ENCODE data around the gene MRPS26. TPM values are rescaled to one million over a fixed set of nuclear protein-coding genes. Genes with fewer than 3 reads are reported as not detected.

MRPS26 gene
- polyA plus RNA-seq, 1 donor (not counting 4 experiments of a cell fraction or from before 2014, with no cell fraction given) = 29.8 TPM

- dilution Hi-C loops (cut with MboI; ENCODE audit: extremely low pct_ligation_motif_present, low sequenced_read_pairs) = no loop called here
- no peaks in the 10 kb centered on the region for H3K79me2 ChIP-seq (ENCODE audit: control insufficient read depth, insufficient read depth, low read length)
These were observed 17.9 kb upstream of the MRPS26 start for GRCh38 chr20:3027987-3028386.

GRCh38 chr20:3031524-3032147, 14.2 kb upstream of the MRPS26 start:
- H3K36me3 ChIP-seq (ENCODE audit: control insufficient read depth in 2 of 2, extremely low read depth in 1 of 2, insufficient read depth in 2 of 2, low read length in 2 of 2) = peaks cover 32 to 39% of the 10 kb centered on the region in 2 experiments
- H3K27ac ChIP-seq (ENCODE audit: control insufficient read depth, insufficient read depth, low read length) = no peak overlapping the region

More at GRCh38 chr20:3027987-3028386, 17.9 kb upstream of the MRPS26 start:
- H3K27ac ChIP-seq (ENCODE audit: control insufficient read depth, insufficient read depth, low read length) = no peak overlapping the region
- peaks cover 19 to 28% of the 10 kb centered on the region in 2 experiments for H3K36me3 ChIP-seq (ENCODE audit: control insufficient read depth in 2 of 2, extremely low read depth in 1 of 2, insufficient read depth in 2 of 2, low read length in 2 of 2)
- no peak overlapping the region for H3K4me2 ChIP-seq (ENCODE audit: control insufficient read depth, extremely low read depth, insufficient read depth, low read depth, low read length)
- H3K9me3 ChIP-seq (ENCODE audit: control insufficient read depth, low read depth, low read length) = no peaks in the 10 kb centered on the region
- no peaks in the 10 kb centered on the region for H3K4me1 ChIP-seq (ENCODE audit: control insufficient read depth, extremely low read depth, insufficient read depth, low read length)
- TF ChIP-seq EZH2 (IDR thresholded peaks at IDR 0.05; ENCODE audit: low read length) = no peak
- no peak for TF ChIP-seq CTCF (optimal IDR thresholded peaks at IDR 0.05 in 1 of 3, IDR thresholded peaks at IDR 0.05 in 1 of 3, conservative IDR thresholded peaks at IDR 0.05 in 1 of 3; ENCODE audit: extremely low read depth in 1 of 3, insufficient read depth in 2 of 3, low read length in 3 of 3)
- FAIRE-seq = no peak
- H4K20me1 ChIP-seq (ENCODE audit: control insufficient read depth, extremely low read depth, insufficient read depth, low read length) = no peaks in the 10 kb centered on the region
- H2AFZ ChIP-seq (ENCODE audit: control insufficient read depth, low read length) = no peak overlapping the region
- no peaks in the 10 kb centered on the region for H3K9me1 ChIP-seq (ENCODE audit: control insufficient read depth, extremely low read depth, insufficient read depth, low read length)
- H3K9ac ChIP-seq (ENCODE audit: control insufficient read depth, extremely low read depth, insufficient read depth, low read length) = no peak overlapping the region
- no peak overlapping the region for H3K4me3 ChIP-seq (ENCODE audit: control insufficient read depth in 2 of 3, extremely low read depth in 1 of 3, insufficient read depth in 2 of 3, low read depth in 1 of 3, low read length in 3 of 3)
- no peaks in the 10 kb centered on the region for H3K27me3 ChIP-seq (ENCODE audit: control insufficient read depth, extremely low read depth, insufficient read depth, low read length)
- no peak for DNase-seq (ENCODE audit: low read depth, low spot score)

More at GRCh38 chr20:3031524-3032147, 14.2 kb upstream of the MRPS26 start:
- Histone ChIP-seq H3K9ac (ENCODE audit: control insufficient read depth, extremely low read depth, insufficient read depth, low read length) (no peak overlapping the region), H3K27me3 (ENCODE audit: control insufficient read depth, extremely low read depth, insufficient read depth, low read length) (no peaks in the 10 kb centered on the region), H3K4me1 (ENCODE audit: control insufficient read depth, extremely low read depth, insufficient read depth, low read length) (no peaks in the 10 kb centered on the region), H3K79me2 (ENCODE audit: control insufficient read depth, insufficient read depth, low read length) (no peaks in the 10 kb centered on the region), H3K9me3 (ENCODE audit: control insufficient read depth, low read depth, low read length) (no peaks in the 10 kb centered on the region), H3K4me3 (ENCODE audit: control insufficient read depth in 2 of 3, extremely low read depth in 1 of 3, insufficient read depth in 2 of 3, low read depth in 1 of 3, low read length in 3 of 3) (no peak overlapping the region), H2AFZ (ENCODE audit: control insufficient read depth, low read length) (no peak overlapping the region), H3K9me1 (ENCODE audit: control insufficient read depth, extremely low read depth, insufficient read depth, low read length) (no peaks in the 10 kb centered on the region), H4K20me1 (ENCODE audit: control insufficient read depth, extremely low read depth, insufficient read depth, low read length) (no peaks in the 10 kb centered on the region), H3K4me2 (ENCODE audit: control insufficient read depth, extremely low read depth, insufficient read depth, low read depth, low read length) (no peak overlapping the region)
- TF ChIP-seq EZH2 (IDR thresholded peaks at IDR 0.05; ENCODE audit: low read length) = no peak
- TF ChIP-seq CTCF (optimal IDR thresholded peaks at IDR 0.05 in 1 of 3, IDR thresholded peaks at IDR 0.05 in 1 of 3, conservative IDR thresholded peaks at IDR 0.05 in 1 of 3; ENCODE audit: extremely low read depth in 1 of 3, insufficient read depth in 2 of 3, low read length in 3 of 3) = no peak
- DNase-seq (ENCODE audit: low read depth, low spot score) (no peak), FAIRE-seq (no peak)
- dilution Hi-C loops (cut with MboI; ENCODE audit: extremely low pct_ligation_motif_present, low sequenced_read_pairs) = no loop called here

Measured in keratinocyte (primary cell).